NAMALWA (cell line): ENCODE results near the gene ERICH6.
"Not testable (repeated sequence)": the region's sequence is repeated elsewhere in the genome, so short reads cannot be mapped to it uniquely, and the experiment has no call there.

Experiments
- DNase-seq: peaks from one replicate; pipeline ENCODE4 v3.0.0-alpha.2; 2015; ENCODE audit warnings: low spot score

The ERICH6 gene

GRCh38 chr3:150681057-150681456, 22.7 kb downstream of the ERICH6 start:
- peak; percentile 62 for DNase-seq

DNA sequence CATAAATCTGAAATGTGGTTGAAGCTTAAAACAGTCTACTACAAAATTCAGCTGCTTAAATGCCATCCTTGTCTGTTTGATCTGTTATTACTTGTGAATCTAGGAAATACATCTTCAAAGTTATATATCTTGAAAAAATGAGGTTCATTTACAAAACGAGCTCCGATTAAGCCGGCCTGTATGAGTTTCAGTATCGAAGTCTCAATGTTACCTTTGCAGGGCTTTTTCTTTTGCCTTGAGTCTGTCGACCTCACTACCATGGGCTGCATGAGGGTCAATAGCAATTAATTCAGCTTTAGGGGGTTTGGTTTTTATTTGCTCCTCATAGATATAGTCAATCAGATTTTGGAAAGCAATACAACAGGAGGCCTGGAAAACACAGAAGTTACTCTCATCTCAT, 23.2 kb downstream of the ERICH6 start:
- no peak for DNase-seq

DNA sequence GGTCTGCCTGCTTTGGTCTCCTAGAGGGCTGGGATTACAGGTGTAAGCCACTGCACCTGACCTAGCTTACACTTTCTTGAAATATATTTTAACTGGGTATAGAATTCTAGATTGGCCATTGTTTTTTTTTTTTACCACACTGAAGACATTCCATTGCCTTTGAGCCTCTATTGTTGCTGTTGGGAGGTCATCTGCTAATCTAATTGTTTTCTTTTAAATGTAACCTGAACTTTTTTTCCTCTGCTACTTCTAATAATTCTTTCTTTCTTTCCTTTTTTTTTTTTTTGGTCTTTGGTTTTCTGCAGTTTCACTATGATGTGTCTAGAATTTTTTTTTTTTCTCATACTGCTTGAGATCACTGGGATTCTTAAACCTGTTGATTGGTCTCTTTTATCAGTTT, 28.1 kb downstream of the ERICH6 start:
- DNase-seq = no peak

GRCh38 chr3:150673966-150674365, 29.8 kb downstream of the ERICH6 start:
- DNase-seq = no peak

DNA sequence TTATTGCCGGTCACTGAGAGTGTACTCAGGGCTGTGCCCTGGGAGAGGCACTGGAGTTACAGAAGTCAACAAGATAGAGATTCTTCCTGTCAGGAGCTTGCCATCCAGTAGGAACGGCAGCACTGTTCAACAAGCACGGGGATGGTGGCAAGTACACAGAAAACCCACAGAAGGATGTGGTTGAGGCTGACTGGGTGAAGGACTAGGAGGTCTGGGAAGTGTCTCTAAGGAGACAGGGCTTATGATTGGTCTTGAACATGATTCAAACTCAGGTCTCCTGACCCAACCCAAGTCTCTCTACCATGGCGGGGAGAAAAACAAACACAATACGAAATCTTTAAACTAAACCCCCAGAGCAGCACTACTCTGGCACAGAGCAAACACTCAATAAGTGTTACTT, 37.6 kb downstream of the ERICH6 start:
- no peak for DNase-seq

DNA sequence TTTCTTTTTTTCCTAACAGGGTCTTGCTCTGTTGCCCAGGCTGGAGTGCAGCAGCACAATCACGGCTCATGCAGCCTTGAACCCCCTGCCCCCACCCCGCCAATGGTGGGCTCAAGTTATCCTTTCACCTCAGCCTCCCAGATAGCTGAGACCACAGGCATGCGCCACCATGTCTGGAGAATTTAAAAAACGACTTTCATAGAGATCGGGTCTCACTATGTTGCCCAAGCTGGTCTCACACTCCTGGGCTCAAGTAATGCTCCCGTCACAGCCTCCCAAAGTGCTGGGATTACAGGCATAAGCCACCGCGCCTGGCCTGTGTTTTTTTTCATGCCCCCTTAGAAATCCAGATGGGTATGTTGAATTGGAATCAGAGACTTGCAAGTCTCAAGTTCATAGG, 40.3 kb downstream of the ERICH6 start:
- no peak for DNase-seq

GRCh38 chr3:150662410-150663200, 41.1 kb downstream of the ERICH6 start:
- DNase-seq = no peak

DNA sequence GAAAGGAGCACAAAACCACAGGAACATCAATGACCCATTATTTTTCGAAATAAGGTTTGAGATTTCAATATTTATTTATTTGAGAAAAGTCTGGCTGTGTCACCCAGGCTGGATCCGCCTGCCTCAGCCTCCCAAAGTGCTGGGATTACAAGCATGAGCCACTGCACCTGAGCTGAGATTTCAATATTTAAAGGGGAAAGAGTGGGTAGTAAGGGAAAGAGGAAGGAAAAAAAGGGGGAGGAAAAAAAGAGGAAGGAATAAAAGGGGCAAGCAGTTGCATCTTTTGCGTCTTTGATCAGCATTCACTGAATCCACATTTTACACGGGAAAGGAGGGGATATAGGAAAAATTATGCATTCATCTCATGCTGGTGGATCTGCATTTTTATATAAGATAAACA, 47.4 kb downstream of the ERICH6 start:
- no peak for DNase-seq

GRCh38 chr3:150653110-150653561, 50.6 kb downstream of the ERICH6 start:
- no peak for DNase-seq

DNA sequence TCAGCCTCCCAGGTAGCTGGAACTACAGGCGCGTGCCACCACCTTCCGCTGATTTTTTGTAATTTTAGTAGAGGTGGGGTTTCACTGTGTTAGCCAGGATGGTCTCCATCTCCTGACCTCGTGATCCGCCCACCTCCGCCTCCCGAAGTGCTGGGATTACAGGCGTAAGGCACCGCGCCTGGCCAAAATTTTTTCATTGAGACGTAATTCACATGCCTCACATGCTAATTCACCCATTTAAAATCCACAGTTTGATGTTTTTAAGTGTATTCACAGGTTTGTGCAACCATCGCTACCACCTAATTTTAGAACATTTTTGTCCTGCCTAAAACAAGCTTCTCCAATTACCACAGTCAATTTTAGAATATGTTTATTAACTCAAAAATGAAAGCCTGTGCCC, 63.5 kb downstream of the ERICH6 start:
- no peak for DNase-seq

- no peak for DNase-seq
Measured at GRCh38 chr3:150639262-150639661, 64.5 kb downstream of the ERICH6 start.

DNA sequence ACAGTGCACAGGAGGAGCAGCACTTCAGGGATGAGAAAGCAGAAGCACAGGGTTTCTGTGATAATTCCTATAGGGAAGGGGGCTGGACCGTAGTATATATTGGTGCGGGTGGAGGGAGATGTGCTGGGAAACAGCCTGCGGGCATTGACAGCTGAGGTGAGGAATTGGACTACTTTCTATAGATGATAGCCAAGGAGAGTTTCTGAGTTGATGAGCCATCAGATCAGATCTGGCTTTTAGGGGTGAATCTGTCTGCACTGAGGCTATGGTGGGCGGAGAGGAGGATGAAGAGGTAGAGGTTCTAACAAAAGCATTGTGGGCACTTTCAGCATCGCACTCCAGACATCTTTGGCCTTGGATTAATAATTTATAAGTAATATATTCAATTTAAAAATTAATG, 67.5 kb downstream of the ERICH6 start:
- DNase-seq = no peak

DNA sequence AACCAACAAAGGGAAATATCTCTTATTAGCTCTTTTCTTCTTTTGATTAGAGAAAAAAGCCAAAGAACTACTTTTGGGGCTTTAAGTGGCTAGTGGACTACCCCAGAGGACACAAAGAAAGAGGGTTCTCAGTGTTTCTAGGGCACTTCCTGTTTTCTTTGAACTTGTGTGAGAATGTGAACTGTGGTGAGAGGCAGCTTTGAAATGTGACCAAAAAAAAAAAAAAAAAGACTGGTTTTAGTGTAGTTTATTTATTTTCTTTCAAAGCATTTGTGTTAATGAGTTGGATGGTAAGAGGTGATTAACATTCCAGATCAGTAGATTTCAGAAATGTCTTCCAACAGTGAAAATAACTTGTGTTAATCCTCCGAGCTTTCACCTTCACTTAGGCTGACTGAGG, 68.2 kb downstream of the ERICH6 start:
- DNase-seq = peak; percentile 49

- DNase-seq = no peak
Measured at GRCh38 chr3:150635076-150635475, 68.6 kb downstream of the ERICH6 start.

DNA sequence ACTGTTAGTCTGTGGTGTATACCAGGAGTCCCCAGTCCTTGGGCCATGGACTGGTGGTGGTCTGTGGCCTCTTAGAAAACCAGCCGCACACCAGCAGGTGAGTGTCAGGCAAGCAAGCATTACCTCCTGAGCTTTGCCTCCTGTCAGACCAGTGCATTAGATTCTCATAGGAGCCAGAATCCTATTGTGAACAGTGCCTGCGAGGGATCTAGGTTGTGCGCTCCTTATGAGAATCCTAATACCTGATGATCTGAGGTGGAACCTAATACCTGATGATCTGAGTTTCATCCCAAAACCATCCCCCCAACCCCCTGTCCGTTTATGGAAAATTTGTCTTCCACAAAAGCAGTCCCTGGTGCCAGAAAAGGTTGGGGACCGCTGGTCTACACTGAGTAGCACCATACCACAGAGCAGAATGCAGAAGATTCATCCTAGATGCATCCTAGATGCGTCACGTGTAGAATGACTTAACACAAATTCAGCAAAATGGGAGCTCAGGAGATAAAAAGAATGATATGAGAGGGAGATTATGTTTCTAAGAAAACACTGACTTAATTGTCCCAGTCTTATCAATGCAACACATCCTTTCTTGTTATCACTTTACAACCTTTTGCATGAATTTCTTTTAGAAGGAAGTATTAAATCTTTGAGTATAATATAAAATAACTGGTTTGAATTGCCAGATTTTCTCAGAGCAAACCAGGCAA, 72.1 kb downstream of the ERICH6 start:
- no peak for DNase-seq

- DNase-seq = no peak
Measured at GRCh38 chr3:150627557-150627956, 76.2 kb downstream of the ERICH6 start.

DNA sequence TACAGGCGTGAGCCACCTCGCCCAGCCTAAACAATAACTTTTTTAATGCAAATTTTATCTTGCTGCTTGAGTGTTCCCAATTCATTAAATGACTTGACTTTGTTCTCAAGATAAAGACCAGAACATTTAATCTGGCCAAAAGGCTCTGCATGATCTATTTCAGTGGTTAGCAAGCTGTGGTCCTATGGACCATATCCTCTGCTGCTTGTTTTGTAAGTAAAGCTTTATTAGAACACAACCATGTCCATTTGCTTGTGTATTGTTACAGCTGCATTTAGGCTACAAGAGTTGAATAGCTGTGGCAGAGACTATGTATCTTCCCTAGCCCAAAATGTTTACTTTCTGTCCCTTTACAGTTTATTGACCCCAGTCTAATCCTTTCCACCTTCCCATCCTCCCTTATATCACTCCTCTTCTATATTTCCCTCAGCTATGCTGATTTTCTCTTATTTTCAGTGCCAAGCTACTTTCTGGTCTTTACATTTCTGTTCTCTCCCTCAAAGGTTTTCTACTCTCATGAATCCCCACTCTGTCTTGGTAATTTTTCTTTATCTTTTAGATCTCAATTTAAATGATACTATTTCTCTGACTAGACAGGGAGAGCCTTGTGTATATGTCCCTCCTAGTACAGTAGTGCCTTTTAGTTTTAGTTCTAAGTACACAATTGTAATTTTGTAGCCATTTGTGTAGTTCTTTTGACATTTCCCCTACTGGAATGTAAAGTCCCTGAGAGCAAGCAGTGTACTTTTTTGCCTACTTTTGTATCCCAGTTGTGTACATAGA, 77.4 kb downstream of the ERICH6 start:
- no peak for DNase-seq

- no peak for DNase-seq
Measured at GRCh38 chr3:150623945-150624344, 79.8 kb downstream of the ERICH6 start.

DNA sequence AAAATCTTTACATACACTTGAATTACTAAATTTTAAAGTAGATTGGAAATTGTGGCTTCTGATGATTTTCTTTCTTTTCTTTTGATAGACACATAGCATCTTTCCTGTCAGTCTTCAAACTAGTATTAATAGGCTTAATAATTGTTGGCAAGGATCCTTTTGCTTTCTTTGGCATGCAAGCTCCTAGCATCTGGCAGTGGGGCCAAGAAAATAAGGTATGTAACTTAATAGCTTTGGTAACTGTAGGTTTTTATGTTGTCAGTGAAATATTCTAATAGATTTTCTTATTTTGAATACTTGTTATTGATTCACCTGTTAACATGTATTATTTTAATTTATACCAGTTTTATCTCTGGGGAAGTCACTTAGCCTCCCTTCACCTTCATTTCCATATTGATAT, 80.8 kb downstream of the ERICH6 start:
- not testable (repeated sequence) for DNase-seq

DNA sequence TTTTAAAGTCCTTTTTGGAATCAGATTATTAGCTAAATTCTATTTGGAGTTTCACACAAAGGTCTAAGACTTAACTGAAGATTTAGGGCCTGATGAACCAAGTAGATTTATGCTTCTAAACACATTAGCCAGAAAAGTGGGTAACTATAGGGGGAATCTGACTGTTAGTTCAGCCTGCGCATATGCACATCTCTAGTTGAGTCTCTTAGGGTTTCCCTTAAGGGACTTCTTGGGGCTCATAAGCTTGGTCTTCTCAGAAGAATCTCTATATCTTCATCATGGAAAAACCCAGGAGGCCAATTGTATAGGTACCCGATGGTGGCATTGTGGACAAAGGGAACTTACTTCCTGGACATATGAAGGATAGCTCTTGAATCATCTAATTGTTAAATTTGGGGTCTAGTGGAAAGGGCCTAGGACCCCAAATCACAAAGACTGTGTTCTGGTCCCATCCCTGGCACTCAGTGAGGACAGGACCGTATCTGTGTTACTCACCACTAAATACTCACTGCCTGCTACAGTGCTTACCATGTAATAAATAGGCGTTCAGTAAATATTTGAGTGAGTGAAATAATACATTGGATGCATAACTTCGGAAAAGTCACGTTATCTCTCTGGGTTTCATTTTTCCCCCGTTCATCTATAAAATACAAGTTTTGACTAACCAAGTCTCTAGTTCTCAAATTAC, 83.6 kb downstream of the ERICH6 start:
- no peak for DNase-seq

GRCh38 chr3:150613709-150614480, 89.8 kb downstream of the ERICH6 start:
- no peak for DNase-seq
